MM.1S (cell line): ENCODE results near the gene FOXJ3.

Experiments used
- EZH2 ChIP-seq: fragments of 300-600 bp; sonication (generic); optimal IDR thresholded peaks from 2 replicates; pipeline ENCODE3; 2017; ENCODE audit warnings: low read depth, mild to moderate bottlenecking, antibody characterized with exemption, low read length, mixed read lengths
- EZH2phosphoT487 ChIP-seq: fragments of 300-600 bp; sonication (generic); IDR thresholded peaks from 2 replicates; pipeline ENCODE4 v1.6.1; 2018; ENCODE audit warnings: antibody characterized with exemption, low read length
- TF ChIP-seq, protein P1 (sequence below): fragments of 300-600 bp; sonication (generic); IDR thresholded peaks from 2 replicates; pipeline ENCODE4 v1.5.1; 2016; ENCODE audit warnings: antibody characterized with exemption, low read length, mixed read lengths

DNA sequence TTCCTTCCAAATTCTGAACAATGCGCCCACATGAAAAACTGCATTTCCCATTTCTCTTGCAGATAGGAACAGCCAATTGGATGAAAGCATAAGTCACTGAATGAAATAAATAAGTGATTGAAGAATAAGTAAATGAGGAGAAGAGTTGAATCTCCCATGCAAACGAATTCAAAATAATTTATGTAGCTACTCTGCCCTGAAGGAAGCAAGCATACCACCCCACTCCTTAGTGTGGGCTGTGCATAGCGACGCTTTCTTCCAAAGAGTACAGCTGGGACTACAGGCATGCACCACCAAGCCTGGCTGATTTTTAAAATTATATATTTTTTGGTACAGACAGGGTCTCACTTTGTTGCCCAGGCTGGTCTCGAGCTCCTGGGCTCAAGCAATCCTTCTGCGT, 29.1 kb upstream of the FOXJ3 start:
- TF ChIP-seq, protein P1, sequence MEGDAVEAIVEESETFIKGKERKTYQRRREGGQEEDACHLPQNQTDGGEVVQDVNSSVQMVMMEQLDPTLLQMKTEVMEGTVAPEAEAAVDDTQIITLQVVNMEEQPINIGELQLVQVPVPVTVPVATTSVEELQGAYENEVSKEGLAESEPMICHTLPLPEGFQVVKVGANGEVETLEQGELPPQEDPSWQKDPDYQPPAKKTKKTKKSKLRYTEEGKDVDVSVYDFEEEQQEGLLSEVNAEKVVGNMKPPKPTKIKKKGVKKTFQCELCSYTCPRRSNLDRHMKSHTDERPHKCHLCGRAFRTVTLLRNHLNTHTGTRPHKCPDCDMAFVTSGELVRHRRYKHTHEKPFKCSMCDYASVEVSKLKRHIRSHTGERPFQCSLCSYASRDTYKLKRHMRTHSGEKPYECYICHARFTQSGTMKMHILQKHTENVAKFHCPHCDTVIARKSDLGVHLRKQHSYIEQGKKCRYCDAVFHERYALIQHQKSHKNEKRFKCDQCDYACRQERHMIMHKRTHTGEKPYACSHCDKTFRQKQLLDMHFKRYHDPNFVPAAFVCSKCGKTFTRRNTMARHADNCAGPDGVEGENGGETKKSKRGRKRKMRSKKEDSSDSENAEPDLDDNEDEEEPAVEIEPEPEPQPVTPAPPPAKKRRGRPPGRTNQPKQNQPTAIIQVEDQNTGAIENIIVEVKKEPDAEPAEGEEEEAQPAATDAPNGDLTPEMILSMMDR = no peak
- TF ChIP-seq EZH2 (no peak), EZH2phosphoT487 (no peak)
